Activated CD8-positive, alpha-beta memory T cell treated with anti-CD3 and anti-CD28 coated beads, Interleukin-2, amount 50 U/mL, for 48 hours (primary cell): Measurements from ENCODE around the gene BAX.

Experiments used
- DNase-seq: peaks from one replicate; pipeline ENCODE4 v3.0.0-alpha.2; 2020

The BAX gene

DNA sequence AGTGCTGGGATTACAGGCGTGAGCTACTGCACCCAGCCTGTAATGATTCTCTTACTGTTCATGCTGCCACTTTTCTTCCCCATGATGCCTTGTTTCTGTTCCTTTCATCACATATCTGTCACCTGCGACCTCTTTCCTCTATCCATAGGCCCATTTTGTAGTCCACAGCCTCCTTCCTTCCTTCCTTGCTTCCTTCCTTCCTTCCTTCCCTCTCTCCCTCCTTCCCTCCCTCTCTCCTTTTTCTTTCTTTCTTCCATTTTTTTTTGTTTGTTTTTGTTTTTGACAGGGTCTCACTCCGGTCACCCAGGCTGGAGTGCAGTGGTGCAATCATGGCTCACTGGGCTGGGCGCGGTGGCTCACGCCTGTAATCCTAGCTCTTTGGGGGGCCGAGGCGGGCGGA lies 34.2 kb downstream of the BAX start:
- no peak for DNase-seq

GRCh38 chr19:48989701-48990291 lies 35.1 kb downstream of the BAX start:
- no peak for DNase-seq

GRCh38 chr19:48990400-48990799 lies 35.7 kb downstream of the BAX start:
- no peak for DNase-seq

DNA sequence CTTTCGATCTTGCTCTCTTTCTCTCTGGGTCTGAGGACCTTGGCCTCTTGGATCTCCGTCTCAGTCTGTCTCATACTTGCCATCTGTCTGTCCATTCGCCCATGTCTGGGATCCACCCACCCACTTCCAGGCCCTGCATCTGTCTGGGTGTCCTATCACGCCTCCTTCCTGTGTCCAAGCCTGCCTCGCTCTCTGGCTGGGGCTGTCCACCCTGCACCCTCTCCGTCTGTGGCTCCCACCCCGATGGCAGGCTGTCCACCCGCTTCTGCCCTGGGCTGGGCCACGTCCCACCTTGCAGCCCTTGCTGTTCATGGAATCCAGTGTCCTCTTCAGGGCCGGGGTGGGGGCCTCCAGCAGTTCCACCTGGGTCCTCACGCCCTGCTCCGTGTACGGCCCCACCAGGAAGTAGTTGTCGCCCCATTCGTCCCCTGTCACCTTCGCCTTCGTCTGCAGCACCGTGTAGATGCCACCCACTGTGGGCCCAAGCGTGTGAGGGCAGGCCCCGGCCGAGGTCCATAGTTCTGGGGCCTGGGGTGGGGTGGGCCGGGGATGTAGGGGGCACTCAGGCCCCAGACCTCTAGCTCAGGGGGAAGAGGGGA lies 36.4 kb downstream of the BAX start:
- DNase-seq: no peak

- DNase-seq: no peak
Measured at GRCh38 chr19:48991873-48992580, 37.4 kb downstream of the BAX start.

GRCh38 chr19:48992581-48993174 lies 38.0 kb downstream of the BAX start:
- no peak for DNase-seq

GRCh38 chr19:48993175-48994034 lies 38.7 kb downstream of the BAX start, which contains the start of the genes GYS1 and RUVBL2:
Gene GYS1 (minus strand): TSS chr19:48993309. CDS start chr19:48993112, 197 bp downstream.
Gene RUVBL2 (plus strand): TSS chr19:48993887. CDS start chr19:48993912, 25 bp downstream.
- peak; percentile 99 for DNase-seq

- DNase-seq: no peak
Measured at GRCh38 chr19:48994035-48994386, 39.3 kb downstream of the BAX start.

DNA sequence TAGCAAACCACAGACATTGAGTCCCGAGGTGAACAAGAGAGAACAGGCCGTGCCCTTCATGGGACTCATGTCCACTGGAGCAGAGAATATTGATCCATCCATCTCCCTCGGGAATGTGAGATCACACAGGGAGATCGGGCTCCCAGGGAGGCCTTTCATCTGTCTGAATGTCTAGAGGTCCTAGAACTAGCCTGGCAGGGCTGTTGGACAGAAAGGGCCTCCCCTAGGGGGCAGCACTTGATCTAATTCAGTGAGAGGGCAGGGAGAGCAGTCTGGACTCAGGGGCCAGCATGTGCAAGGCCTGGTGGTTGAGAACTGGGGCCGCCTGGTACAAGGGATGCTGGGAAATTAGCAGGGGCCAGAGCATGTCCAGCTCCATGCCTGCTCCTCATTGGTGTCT lies 43.3 kb downstream of the BAX start:
- peak; percentile 81 for DNase-seq

DNA sequence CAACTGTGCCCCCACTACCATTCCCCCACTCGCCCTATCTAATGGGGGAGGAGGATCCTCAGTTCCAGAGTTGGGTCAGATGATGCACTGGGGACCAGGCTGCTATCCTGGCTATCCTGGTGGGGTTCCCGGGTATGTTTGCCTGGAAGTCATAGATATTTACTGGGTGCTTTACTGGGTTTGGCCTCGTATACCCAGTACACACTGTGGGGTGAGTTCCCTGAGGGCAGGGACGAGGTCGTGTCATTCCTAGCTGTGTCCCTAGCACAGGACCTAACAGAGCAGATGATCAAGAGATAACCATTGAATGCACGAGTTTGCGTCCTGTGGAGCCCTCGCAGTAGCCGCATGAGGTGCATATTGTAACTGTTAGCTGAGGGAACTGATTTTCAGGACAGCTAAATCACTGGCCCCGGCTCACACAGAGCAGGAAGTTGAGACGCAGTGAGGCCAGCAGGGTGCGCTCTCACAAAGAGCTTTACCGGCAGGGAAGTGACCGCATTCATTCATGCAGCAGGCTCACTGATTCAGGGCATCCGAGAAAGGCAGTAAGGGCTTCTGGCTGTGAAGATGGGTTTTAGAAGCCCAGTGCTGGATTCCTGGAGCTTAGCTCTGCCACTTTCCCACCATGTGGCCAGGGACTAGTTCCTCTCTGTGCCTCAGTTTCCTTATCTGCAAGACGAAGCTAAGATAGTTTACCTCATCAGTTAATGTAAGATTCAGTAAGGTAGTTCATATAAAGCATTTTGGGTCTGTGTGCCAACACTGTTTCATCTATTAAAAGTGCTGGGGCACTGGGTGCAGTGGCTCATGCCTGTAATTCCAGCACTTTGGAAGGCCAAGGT lies 45.0 kb downstream of the BAX start:
- DNase-seq: peak; percentile 81

- DNase-seq: no peak
Measured at GRCh38 chr19:49004133-49004532, 49.5 kb downstream of the BAX start.

- no peak for DNase-seq
Measured at GRCh38 chr19:49004964-49005614, 50.4 kb downstream of the BAX start.

DNA sequence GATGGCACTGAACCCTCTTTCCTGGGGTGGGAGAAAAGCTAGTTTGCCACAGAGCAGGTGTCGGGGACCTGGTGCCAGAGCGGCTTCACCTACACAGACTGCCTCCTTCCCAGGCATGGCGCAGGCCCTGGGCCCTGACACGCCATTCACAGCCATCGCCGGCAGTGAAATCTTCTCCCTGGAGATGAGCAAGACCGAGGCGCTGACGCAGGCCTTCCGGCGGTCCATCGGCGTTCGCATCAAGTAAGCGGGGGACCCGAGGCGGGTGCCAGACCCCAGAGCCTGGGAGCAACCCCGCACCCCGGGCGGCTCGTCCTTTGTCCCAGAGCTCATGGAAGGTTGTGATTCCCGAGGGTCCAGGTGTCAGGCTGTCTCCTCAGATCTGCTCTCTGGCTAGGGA lies 52.2 kb downstream of the BAX start:
- DNase-seq: no peak

DNA sequence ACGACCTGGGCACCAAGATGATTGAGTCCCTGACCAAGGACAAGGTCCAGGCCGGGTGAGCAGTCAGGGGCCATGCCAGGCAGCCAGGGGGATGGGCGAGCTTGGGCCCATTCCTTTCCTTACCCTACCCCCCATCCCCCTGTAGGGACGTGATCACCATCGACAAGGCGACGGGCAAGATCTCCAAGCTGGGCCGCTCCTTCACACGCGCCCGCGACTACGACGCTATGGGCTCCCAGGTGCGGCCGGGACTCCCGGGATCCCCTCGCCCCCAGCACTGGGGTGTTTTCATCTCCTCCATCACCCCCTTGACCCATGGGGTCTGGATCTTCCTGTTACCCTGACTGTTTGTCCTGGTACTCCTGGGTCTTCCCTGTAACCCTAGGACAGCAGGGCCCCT lies 55.2 kb downstream of the BAX start:
- no peak for DNase-seq

DNA sequence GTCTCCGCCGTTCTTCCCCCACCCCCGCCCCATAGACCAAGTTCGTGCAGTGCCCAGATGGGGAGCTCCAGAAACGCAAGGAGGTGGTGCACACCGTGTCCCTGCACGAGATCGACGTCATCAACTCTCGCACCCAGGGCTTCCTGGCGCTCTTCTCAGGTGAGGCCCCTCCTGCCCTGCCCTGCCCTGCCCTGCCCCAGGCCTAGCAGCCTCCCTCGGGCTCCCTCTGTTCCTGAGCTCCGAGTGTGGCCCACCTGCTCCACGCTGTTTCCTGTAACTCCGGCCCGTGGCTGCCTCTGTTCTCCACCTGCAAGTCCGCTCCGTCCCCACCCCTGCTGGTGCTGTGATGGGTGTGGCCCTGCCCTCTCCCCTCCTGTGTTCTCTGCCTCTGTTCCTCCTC lies 55.8 kb downstream of the BAX start:
- DNase-seq: no peak

DNA sequence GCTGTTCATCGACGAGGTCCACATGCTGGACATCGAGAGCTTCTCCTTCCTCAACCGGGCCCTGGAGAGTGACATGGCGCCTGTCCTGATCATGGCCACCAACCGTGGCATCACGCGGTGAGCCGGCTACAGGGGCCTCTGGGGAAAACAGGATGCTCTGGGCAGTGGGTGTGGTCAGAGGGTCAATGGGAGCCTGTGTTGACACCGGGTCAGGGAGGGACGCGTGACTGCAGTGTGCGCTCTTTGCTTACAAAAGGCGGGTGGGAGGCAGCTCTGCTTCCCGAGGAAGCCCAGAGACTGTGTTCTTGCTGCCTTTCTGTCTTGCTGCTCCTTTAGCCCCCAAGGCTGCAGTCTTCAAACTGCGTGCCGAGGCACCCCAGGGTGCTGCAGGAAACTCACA lies 56.5 kb downstream of the BAX start:
- no peak for DNase-seq
